HG02884 (cell line): ENCODE data around the gene ANTXR1.

Experiments
- ATAC-seq: cut with Tn5 transposase; IDR thresholded peaks from one replicate; pipeline ENCODE4 v1.9.1; 2021; ENCODE audit warnings: mild to moderate bottlenecking, moderate library complexity; ENCODE audit not compliant: unreplicated experiment

Gene ANTXR1

DNA sequence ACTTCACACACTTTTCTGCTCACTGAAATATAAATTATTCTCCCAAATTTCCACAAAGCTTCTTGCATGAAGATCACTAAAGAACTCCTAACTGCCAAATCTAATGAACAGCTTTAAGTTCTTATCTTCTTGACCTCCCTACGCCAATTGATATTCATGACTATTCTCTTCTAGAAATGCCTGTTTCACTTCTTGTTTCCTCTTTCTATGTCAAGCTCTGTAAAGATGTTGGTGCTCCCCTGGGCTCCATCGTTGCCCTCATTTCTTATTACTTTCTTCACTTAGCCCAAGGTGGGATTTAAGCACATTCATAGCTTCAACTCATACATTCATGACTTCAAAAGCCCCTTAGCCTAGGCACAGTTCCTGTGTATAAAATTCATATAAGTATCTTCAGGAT, 9.2 kb upstream of the ANTXR1 start:
- ATAC-seq = no peak

DNA sequence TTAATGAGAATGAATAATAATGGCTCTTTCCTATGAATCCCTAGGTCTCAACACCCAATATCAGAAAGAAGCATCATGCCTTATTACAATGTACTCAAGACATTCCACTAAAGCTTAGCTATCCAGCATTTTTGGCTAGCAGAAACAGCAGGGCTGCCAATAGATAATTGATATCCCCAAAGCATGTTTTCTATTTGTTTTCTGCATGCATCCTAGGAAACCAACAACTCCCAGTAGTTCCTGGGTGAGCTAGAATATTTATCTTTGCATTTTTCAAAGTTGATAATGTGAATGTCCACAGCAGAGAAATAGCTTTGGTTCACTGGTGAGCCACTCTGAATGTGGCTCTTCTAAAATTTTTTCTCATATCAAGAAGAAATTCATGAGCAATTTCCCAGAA, 5.8 kb upstream of the ANTXR1 start:
- ATAC-seq = no peak

DNA sequence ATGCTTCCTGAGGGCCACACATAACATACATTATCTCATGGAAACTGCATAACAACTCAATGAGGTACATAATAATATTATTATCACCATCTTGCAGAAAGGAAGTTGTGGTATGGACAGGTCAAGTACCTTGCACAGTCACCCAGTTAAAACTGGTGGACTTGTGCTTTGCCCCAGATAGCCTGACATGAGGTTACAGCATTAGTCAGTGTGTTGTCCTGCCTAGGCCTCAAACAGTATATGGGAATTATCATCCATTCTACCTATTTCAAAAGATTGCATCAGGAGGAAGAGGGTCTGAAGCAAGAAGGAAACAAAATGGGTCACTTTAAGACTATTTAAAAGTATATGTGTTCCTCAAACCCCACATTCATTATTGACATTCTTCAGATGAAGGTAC, 5.4 kb upstream of the ANTXR1 start:
- no peak for ATAC-seq

DNA sequence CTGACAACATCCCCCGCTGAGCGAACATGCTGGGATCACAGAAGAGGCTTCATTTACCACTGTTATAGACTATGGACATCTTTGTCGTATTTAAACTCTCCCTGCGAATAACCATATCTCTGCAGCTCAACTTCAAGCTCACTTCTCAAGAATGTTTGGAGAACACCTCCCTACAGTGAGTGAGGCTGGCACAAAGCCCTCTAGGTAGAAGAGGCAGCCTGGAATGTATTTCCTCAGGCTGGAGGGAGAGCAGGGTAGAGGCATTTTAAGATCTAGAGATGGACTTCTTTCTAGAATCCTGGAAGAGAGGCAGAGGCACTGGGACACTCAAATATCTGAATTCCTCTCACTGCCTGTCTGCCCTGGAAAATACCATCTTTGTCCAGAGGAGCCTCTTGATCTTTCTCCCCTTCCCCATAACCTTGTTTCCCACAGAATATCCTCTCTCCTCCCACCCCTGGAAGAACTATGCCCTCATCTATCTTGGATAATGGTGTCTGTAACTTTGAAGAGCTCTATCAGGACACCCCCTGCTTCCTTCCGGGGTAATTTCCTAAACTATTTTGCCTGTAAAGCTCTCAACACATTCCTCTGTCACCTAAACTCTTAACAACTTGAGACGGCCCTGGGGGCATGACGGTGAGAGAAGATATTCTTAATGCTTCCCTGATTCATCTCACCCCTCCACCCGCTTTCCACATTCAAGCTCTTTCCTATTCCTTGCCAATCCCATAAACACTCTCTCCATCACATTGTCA, 2.4 kb upstream of the ANTXR1 start:
- ATAC-seq = no peak

DNA sequence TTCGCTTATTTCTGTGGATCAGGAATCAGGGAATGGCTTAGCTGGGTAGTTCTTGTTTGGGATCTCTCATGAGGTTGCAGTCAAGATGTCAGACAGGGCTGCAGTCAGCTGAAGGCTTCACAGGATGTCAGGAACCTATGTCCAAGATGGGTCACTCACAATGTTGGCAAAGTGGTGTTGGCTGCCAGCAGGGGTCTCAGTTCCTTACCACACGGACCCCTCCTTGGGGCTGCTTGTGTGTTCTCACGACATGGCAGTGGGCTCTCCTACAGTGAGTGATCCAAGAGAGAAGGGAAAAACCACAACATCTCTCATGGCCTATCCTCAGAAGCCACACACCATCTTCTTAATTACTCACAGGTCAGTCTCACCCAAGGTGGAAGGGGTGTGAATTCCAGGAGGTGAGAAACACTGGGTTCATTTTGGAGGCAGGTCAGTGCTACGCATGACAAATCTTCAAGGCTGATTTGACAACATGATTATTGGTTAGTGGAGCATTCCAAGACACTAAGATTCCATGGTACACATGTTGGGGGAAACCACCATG, 1.3 kb upstream of the ANTXR1 start:
- ATAC-seq = no peak

DNA sequence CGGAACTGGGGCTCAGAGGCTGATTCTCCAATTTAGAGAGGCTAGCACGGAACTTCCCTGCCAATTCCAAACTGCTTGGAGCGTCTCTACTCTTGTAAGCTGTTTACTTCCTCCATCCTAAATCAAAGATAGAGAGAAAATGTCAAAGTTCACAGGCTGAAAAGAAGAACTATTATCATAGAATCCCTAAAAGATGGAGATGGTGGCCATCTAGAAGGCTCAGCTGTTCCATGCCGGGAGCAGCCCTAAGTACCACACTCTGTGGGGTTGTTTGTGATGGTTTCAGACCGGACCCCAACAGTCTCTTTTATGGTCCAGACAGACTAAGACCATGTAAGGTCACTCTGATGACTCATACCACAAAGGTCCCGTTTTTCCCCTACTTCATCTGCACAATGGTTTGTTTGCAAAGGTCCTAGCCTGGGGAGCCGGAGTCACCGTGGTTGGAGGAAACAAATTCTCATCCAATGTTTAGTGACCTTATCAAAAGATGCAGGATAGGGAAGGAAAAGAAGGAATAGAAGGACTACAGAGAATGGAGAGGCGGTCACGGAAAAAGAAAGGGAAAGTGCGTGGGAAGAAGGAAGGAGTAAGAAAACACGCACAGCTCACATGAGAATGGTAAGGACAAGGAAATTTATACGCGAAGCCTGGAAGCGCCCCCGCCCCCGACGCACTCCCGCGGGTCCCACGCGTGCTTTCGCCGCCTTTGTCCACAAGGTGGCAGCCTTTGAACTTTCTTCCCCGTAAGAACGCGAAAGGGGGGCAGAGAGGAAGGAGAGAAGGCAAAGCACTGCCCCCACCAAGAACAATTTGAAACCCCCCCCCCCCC, 453 bp upstream of the ANTXR1 start:
- no peak for ATAC-seq

DNA sequence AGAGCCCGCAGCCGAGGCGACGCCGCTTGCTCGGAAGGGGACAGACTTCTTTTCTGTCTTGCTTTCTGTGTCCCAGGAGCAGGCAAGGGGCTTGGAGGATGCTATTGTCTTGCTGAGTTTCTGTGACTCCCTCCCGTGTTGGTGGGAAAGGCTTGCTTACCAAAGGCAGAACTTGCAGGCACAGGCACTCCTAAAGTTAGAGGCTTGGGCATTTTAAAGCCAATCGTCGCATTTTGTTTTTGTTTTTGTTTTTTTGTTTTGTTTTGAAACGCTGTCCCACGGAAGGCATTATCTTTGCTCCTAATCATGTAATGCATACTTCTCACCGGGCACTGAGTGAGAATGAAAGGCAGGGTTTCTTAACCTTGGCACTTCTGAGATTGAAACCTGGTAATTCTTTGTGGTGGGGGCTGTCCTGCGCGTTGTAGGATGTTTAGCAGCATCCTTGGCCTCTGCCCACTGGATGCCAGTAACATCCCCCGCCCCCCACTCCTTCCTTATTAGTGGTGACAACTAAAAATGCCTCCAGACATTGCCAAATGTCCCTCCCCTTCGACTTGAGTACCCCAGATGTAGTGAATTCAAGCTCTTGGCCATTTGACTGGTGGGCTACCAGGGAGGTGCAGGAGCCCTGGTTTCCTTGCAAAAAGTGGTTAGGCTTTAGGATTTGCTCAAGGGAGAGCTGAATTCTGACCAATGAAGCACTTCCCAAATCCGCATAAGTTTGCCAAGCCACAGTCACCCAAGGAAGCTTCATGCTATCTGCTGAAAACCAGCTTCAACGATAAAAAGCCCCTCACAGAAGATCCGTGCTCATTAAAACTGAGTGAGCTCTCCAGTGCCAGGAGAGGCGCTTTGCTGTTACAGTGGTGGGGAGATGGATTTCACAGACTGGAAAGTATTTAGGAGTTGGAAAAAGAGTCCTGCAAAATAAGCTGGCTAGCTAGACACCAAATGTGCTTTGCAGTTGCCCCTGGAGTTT, 1.2 kb downstream of the ANTXR1 start:
- no peak for ATAC-seq

DNA sequence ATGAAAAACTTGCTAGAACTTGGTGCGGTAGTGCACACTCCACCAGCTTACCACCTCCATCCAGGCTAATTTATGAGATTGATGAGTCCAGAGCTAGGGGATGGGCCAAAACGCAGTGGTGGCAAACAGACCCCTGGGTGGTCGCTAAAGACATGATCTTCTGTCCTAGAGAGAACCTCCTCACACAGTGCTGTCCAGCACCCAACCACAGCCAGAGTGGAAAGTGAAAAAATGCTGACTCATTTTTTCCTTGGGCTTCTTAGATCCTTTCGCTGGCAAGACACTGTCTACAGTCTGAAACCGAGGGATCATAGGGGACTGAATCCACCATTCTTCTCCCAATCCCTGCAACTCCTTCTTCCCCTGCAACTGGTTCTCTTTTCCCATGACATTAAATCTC, 4.1 kb downstream of the ANTXR1 start:
- ATAC-seq = no peak

DNA sequence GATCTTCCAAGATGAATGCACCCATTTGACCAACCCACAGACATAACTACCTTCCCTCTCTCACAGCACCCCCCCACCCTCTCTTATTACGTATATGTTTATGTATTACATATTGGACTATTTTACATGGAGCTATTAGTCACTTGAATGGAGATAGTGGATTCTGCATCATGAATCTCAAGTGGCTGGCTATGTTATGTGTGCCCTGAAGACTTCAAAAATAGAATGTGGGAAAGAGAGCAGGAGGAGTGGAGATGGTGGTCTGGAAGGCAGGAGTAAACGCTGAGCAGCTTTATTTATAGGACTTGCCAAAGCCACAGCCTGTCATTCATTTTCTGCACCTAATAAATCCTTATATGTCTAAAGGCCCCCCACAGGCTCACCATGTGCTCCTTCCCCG, 4.9 kb downstream of the ANTXR1 start:
- ATAC-seq = no peak

DNA sequence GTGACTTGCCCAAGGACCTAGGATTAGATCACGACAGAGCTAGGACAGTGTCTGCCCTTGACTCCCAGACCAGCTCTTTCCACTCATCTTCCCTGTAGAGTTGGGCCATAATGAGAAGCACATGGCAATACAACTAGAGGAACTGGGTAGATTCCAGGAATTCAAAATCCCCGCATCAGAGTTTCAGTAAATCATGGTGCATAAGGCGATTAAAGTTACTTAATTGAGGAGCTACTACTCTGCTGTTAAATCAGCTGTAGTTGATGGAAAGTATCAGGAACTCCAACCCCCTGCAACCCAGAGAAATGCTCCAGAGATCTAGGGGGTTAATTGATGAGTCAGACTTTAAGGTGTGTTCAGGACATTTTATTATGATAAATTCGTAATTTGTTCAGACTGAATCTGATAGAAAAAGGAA, 5.7 kb downstream of the ANTXR1 start:
- ATAC-seq = no peak

DNA sequence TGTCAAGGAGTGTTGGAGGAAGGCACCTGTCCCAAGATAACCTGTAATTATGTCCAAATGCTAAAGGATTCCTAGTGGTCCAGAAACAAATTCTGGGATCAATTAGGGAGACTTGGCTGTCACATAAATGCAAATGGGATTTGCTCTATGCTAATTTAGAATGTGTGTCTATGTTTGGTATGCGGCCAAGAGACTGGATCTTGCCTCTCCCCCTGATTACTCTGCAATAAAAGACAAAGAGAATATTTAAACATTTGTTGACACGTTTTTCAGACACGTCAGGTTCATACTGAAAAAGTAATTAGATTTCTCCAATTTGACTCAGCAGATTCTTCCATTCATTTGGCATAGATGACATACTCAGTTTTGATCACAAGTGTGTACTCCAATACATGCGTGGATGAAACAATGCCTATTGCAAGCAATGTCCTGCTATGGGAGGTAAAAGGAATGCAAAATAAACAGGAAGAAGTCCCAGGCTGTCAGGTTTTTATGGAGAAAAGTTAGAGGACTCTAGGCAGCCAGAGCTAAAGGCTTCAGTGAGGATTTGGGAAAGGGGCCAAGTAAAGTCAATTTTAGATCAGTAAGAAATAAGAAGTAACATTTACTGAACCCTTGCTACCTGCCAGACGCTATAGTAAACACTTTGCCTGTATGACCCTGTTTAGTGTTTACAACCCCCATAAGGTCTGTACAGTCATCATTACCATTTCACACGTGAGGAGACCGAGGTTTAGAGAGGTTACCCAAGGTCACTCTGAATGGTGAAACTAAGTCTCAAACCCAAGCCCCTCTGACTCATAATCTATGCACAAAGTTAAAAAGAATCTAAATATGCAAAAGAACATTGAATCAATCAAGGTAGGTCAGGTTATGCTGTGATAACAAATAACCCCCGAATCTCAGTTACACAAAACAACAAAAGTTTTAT, 7.8 kb downstream of the ANTXR1 start:
- no peak for ATAC-seq

DNA sequence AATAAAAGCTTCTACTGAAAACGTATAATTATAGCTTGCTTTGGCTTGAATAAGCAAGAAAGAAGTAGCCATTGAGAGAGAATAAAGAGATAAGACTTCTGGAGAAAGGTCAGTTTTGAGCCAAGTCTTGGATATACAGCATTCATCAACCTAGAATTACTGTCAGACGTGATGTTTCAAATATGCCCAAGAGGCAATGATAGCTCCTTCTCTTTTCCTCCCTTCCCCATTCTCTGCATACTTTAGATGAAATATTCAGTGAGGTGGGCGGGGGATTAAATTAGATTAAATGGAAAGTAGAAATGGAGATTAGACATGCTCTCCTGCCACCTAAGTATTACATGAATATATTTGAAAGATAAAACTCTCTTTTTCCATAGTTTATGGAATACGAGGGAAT, 8.7 kb downstream of the ANTXR1 start:
- ATAC-seq = no peak

DNA sequence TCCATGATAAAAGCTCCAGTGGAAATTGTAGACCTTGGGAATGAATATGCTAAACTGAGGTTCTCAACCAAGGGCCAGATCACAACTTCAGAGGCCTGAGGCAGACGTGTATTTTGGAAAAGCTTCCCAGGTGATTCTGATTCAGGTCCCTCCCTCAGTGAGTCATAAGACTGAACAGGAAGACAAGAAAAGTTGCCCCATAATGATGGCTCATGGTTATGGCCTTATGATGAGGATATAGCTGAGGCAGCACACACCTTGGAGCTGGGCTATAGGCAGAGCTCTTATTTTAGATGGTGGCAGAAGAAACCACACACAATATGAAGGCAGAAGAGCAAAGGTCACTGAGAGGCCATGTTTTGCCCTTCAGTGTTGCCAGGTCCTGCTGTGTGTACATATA, 9.6 kb downstream of the ANTXR1 start:
- ATAC-seq = no peak

DNA sequence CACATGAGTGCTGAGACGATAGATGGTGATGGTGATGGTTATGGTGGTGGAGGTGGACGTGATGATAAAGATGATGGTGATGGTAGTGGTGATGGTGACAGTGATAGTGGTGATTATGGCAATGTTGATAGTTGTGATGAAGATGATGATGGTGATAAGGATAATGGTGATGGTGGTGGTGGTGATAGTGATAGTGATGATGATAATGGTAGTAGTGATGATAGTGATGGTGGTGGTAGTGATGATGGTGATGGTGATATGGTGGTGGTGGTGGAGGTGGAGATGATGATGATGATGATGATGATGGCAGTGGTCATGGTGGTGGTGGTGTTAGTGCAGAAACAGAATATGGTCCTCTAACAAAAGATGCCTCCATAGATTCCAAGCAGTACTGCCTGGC, 10.3 kb downstream of the ANTXR1 start:
- no peak for ATAC-seq

DNA sequence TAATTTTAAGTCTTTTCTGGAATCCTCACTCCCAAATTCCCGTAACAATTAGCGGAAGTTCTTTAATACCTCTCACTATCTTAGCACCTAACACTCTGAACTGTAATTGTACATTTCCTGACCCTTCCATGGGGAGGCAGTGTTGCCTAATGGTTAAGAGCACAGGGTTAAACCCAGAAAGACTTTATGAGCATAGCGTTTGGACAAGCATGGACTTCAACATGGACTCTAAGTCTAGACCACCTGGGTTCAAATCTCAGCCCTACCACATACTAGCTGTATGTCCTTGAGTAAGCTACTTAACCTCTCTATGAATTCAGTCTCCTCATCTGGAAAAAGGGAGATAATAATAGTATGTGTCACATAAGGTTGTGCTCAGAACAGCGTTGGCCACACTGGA, 13.0 kb downstream of the ANTXR1 start:
- ATAC-seq = no peak

DNA sequence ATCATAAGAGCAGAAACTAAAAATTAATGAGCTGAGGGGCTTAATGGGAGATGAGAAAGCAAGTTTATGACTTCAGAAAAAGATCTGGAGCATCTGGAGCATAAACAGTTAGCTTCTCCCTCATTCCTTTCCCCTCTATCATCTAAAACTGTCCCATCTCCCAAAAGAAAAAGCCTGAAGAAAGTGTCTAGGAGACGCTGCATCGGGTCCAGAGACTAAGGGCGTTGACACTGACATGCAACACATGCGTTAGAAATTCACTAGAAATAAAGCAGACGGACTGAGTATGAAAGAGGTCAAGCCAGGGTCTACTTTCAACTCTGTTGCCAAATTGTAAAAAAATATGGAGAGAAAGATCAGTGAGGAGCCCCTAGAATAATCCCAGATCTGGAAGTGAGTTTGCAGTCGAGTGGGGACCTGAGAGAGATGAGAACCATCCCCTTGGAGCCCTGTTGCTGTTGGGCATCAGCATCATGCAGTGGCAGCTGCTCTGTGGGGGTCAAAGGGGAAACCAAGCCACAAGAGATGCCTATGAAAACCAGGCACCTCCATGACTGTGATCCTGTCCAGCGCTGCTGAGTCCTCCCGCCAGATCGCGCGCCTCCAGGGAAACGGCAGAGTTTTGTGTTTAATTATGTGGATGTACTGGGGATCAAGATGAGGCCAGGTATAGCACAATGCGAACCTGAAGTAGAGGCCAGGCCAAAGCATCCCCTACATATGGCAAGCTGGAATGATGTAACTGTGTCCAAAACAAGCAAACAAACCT, 13.9 kb downstream of the ANTXR1 start:
- no peak for ATAC-seq

DNA sequence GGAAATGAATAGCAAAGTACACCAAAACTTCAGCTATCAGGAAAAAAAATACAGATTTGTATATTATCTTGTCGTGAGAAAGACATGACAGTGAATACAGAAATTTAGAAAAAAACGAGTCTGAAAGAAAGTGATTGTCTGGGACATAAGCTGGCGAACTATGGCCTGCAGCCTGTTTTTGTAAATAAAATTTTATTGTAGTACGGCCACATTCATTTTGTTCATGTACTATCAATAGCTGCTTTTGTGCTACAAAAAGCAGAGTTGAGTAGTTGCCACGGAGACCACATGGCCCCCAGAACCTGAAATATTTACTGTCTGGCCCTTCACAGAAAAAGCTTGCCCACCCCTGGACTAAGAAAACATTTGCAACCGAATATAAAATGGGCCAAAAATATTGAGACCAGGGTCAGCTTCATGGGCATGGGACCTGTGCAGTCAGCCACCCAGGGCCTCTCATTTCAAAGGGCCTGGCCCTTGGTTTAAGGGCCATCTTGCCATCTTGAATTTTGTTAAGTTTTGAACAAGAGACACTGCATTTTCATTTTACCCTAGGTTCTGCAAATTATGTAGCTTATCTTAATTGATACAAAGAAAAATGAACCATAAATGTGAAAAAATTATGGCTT, 17.9 kb downstream of the ANTXR1 start:
- no peak for ATAC-seq

DNA sequence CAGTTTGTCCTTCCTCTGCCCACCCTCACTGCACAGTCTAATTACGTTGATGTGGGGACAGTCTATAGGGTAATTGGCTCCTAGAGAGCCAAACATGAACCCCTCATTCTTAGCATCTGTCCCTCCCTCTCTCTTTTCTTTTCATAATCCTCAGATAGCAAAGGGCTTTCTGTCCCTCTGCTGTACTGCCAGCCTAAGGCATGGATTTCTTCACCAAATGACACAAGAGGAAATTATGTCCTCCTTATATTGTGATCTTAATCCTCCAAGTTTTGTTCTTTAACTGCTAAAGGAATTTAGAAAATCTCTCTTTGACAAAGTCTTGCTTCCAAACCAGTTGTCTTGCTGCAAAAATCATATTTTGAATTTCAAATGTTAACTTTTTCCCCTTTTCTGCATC, 18.5 kb downstream of the ANTXR1 start:
- ATAC-seq = no peak

DNA sequence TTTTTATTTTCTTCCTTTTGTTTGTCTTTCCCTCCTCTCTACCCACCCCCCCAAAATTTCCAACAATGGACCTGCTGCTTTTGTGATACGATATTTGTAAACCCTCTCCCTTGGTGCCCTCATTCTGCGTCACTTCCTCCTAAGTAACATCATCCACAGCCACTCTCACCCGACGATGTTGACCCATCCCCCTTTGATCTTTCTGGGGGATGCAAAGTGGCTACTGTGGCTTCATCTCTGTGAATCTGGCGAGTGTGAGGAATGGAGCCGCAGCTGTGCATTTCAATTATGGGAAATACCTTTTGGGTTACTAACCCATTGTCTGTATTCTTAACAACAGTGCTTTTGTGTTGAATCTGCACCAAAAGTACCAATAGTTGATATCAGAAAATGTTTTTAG, 19.4 kb downstream of the ANTXR1 start:
- ATAC-seq = no peak
